ENCODE results near the gene USP21.

GRCh38 chr1:161214369-161214768 is 55.1 kb downstream of the USP21 start:
- TF ChIP-seq, protein P1, sequence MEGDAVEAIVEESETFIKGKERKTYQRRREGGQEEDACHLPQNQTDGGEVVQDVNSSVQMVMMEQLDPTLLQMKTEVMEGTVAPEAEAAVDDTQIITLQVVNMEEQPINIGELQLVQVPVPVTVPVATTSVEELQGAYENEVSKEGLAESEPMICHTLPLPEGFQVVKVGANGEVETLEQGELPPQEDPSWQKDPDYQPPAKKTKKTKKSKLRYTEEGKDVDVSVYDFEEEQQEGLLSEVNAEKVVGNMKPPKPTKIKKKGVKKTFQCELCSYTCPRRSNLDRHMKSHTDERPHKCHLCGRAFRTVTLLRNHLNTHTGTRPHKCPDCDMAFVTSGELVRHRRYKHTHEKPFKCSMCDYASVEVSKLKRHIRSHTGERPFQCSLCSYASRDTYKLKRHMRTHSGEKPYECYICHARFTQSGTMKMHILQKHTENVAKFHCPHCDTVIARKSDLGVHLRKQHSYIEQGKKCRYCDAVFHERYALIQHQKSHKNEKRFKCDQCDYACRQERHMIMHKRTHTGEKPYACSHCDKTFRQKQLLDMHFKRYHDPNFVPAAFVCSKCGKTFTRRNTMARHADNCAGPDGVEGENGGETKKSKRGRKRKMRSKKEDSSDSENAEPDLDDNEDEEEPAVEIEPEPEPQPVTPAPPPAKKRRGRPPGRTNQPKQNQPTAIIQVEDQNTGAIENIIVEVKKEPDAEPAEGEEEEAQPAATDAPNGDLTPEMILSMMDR (IDR thresholded peaks at IDR 0.05), result no peak
- TF ChIP-seq POLR2A (IDR thresholded peaks at IDR 0.05), result no peak
